ENCODE results near the gene BBS7.

BBS7 gene

GRCh38 chr4:121888134-121888533 is 17.9 kb upstream of the BBS7 start:
- H3K4me3 ChIP-seq (ENCODE audit: control insufficient read depth, low read depth, low read length), result no peak overlapping the region
- TF ChIP-seq, protein P1, sequence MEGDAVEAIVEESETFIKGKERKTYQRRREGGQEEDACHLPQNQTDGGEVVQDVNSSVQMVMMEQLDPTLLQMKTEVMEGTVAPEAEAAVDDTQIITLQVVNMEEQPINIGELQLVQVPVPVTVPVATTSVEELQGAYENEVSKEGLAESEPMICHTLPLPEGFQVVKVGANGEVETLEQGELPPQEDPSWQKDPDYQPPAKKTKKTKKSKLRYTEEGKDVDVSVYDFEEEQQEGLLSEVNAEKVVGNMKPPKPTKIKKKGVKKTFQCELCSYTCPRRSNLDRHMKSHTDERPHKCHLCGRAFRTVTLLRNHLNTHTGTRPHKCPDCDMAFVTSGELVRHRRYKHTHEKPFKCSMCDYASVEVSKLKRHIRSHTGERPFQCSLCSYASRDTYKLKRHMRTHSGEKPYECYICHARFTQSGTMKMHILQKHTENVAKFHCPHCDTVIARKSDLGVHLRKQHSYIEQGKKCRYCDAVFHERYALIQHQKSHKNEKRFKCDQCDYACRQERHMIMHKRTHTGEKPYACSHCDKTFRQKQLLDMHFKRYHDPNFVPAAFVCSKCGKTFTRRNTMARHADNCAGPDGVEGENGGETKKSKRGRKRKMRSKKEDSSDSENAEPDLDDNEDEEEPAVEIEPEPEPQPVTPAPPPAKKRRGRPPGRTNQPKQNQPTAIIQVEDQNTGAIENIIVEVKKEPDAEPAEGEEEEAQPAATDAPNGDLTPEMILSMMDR (conservative IDR thresholded peaks at IDR 0.05; ENCODE audit: control insufficient read depth, insufficient read depth, low read depth, low read length), result no peak
- DNase-seq (ENCODE audit: low read depth), result no peak

DNA sequence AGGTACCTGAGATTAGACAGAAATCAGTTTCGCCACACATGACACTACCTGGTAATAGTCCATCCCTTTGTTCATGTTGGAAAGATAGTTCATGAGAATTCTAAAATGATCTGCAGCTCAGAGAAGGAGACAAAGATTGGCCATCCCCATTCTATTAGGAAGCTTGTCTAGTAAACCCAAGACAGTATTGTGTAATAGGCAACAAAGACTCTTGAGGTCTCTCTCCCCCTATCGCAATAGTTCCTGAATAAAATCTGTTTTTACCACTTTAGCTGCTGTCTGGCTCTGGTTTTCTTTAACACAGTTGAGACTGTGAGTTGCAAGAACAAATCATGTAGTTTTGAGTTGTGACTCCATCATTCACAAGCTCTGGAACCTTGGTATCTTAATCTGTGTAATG is 14.8 kb upstream of the BBS7 start:
- DNase-seq (ENCODE audit: low read depth), result no peak
- no peak overlapping the region for H3K4me3 ChIP-seq (ENCODE audit: control insufficient read depth, low read depth, low read length)
- TF ChIP-seq, protein P1 (conservative IDR thresholded peaks at IDR 0.05; ENCODE audit: control insufficient read depth, insufficient read depth, low read depth, low read length), result no peak

- no peak overlapping the region for H3K4me3 ChIP-seq (ENCODE audit: control insufficient read depth, low read depth, low read length)
- TF ChIP-seq, protein P1 (conservative IDR thresholded peaks at IDR 0.05; ENCODE audit: control insufficient read depth, insufficient read depth, low read depth, low read length), result no peak
- DNase-seq (ENCODE audit: low read depth), result no peak
Measured at GRCh38 chr4:121881158-121881557, 10.9 kb upstream of the BBS7 start.

DNA sequence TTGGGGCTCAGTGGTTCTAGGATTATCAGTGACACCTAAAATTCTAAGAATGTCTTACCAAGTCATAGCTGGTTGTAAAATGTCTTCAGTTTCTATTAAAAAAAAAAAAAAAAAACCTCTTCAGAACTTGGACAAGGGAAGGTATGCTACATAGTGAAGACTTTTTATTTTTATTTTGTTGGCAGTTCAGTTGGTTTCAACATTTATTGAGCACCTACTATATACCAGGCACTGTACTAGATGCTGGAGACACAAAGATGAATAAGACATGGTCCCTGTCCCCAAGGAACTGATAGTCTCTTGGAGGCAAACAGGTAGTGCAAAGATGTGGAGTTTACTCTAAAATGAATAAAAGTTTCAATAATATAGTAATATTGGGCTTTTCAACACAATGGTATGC is 8.9 kb upstream of the BBS7 start:
- TF ChIP-seq, protein P1 (conservative IDR thresholded peaks at IDR 0.05; ENCODE audit: control insufficient read depth, insufficient read depth, low read depth, low read length), result no peak
- H3K4me3 ChIP-seq (ENCODE audit: control insufficient read depth, low read depth, low read length), result no peak overlapping the region
- no peak for DNase-seq (ENCODE audit: low read depth)

- TF ChIP-seq, protein P1 (conservative IDR thresholded peaks at IDR 0.05; ENCODE audit: control insufficient read depth, insufficient read depth, low read depth, low read length), result no peak
- H3K4me3 ChIP-seq (ENCODE audit: control insufficient read depth, low read depth, low read length), result no peak overlapping the region
- DNase-seq (ENCODE audit: low read depth), result peak; percentile 8
Measured at GRCh38 chr4:121877041-121877773, 6.9 kb upstream of the BBS7 start.

DNA sequence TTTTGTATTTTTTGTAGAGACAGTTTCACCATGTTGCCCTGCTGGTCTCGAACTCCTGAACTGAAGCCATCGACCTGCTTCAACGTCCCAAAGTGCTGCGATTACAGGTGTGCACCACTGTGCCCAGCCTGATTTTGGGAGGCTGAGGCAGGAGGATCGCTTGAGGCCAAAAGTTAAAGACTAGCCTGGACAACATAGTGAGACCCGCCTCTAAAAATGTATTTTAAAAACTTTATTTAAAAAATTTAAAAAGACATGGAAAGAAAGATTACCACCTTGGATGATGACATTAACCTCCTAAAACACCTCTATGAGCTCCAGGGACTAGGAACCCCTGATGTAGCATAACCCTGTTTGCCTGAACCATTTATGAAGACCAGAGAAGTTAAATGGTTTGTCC is 5.8 kb upstream of the BBS7 start:
- no peak overlapping the region for H3K4me3 ChIP-seq (ENCODE audit: control insufficient read depth, low read depth, low read length)
- no peak for DNase-seq (ENCODE audit: low read depth)
- TF ChIP-seq, protein P1 (conservative IDR thresholded peaks at IDR 0.05; ENCODE audit: control insufficient read depth, insufficient read depth, low read depth, low read length), result no peak

Data from fibroblast of mammary gland (primary cell).